DND-41 (cell line): ENCODE measurements around the gene ACTR2.

Experiments
- EZH2 ChIP-seq: IDR thresholded peaks from 3 replicates; pipeline ENCODE4 v1.6.1; 2012; ENCODE audit warnings: borderline replicate concordance, low read depth, mild to moderate bottlenecking, moderate library complexity, low read length, inconsistent platforms; ENCODE audit not compliant: severe bottlenecking
- TF ChIP-seq, protein P1 (sequence below): IDR thresholded peaks from 2 replicates; pipeline ENCODE4 v1.5.1; 2012; ENCODE audit warnings: borderline replicate concordance, low read length, moderate library complexity, mild to moderate bottlenecking; ENCODE audit not compliant: poor library complexity, severe bottlenecking; ENCODE audit errors: extremely low read depth

DNA sequence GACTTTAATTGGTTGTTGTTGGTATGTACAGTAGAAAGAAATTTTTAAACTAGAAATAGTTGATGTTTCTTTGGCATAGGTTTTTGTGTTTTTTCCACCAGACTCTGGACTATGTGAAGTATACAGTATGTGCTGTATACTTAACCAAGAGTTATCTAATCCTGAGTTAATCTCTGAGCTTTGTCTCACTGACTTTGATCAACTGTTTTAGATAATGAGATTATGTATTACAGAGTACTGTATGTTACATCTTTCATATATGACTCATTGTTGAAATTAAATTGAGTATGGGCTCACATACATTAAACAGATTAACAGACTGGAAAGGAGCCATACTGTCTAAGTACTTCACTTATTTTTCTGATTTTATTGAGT is 38.0 kb downstream of the ACTR2 start:
- TF ChIP-seq, protein P1, sequence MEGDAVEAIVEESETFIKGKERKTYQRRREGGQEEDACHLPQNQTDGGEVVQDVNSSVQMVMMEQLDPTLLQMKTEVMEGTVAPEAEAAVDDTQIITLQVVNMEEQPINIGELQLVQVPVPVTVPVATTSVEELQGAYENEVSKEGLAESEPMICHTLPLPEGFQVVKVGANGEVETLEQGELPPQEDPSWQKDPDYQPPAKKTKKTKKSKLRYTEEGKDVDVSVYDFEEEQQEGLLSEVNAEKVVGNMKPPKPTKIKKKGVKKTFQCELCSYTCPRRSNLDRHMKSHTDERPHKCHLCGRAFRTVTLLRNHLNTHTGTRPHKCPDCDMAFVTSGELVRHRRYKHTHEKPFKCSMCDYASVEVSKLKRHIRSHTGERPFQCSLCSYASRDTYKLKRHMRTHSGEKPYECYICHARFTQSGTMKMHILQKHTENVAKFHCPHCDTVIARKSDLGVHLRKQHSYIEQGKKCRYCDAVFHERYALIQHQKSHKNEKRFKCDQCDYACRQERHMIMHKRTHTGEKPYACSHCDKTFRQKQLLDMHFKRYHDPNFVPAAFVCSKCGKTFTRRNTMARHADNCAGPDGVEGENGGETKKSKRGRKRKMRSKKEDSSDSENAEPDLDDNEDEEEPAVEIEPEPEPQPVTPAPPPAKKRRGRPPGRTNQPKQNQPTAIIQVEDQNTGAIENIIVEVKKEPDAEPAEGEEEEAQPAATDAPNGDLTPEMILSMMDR: no peak
- no peak for TF ChIP-seq EZH2
